Measurements from ENCODE around the gene ANKRD40.

Gene ANKRD40

DNA sequence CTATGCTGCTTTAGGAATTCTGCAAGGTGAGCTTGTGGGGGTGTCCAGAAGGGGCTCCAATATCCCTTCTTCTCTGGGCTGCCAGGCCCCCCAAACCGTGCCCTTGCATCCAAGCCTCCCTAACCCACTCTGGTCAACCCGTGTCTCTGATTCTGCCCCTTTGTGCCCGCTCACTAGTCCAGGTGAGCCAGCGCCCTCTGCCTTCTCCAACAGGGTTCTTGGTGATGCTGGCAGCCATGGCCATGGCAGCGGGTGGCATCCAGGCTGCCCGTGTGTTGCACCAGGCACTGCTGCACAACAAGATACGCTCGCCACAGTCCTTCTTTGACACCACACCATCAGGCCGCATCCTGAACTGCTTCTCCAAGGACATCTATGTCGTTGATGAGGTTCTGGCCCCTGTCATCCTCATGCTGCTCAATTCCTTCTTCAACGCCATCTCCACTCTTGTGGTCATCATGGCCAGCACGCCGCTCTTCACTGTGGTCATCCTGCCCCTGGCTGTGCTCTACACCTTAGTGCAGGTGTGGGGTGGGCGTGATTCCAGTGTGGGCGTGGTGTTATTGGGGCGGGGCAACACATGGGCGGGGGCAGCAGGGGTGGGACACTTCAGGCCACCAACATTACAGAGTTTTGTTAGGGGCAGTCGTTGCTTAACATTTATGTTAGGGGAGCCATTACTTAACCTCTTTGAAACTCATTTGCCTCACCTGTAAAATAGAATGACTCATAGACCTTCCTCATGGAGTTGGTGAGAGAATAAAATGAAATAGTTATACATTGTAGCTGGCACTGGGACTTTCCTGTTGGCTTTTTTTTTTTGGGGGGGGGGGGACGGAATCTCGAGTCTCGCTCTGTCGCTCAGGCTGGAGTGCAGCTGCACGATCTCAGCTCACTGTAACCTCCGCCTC is 31.4 kb downstream of the ANKRD40 start:
- ATAC-seq (ENCODE audit: low read depth), result no peak
- Histone ChIP-seq H3K36me3 (ENCODE audit: low read depth) (peaks cover 27% of the 10 kb centered on the region), H3K27ac (ENCODE audit: poor library complexity, severe bottlenecking) (no peak overlapping the region), H3K4me1 (ENCODE audit: insufficient read depth, poor library complexity, severe bottlenecking) (peaks cover 11% of the 10 kb centered on the region), H3K9me3 (ENCODE audit: severe bottlenecking) (no peaks in the 10 kb centered on the region), H3K27me3 (ENCODE audit: insufficient read depth, poor library complexity, severe bottlenecking) (no peaks in the 10 kb centered on the region), H3K4me3 (ENCODE audit: severe bottlenecking) (no peak overlapping the region)
- DNase-seq (ENCODE audit: low spot score), result peak; percentile 42
- TF ChIP-seq CTCF (IDR thresholded peaks at IDR 0.05; ENCODE audit: poor library complexity, severe bottlenecking), result no peak

DNA sequence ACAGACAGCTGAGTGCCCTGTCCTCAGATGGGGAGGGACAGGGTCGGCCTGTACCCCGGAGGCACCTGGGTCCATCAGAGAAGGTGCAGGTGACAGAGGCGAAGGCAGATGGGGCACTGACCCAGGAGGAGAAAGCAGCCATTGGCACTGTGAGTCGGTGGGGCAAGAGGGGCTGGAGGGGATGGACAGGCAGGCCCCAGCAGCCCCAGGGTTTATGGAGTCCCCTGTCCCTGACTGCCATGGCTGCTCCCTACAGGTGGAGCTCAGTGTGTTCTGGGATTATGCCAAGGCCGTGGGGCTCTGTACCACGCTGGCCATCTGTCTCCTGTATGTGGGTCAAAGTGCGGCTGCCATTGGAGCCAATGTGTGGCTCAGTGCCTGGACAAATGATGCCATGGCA is 32.1 kb downstream of the ANKRD40 start:
- TF ChIP-seq CTCF (IDR thresholded peaks at IDR 0.05; ENCODE audit: poor library complexity, severe bottlenecking), result no peak
- no peaks in the 10 kb centered on the region for H3K9me3 ChIP-seq (ENCODE audit: severe bottlenecking)
- peaks cover 18% of the 10 kb centered on the region for H3K4me1 ChIP-seq (ENCODE audit: insufficient read depth, poor library complexity, severe bottlenecking)
- peaks cover 28% of the 10 kb centered on the region for H3K36me3 ChIP-seq (ENCODE audit: low read depth)
- ATAC-seq (ENCODE audit: low read depth), result no peak
- DNase-seq (ENCODE audit: low spot score), result no peak
- H3K4me3 ChIP-seq (ENCODE audit: severe bottlenecking), result no peak overlapping the region
- H3K27ac ChIP-seq (ENCODE audit: poor library complexity, severe bottlenecking), result no peak overlapping the region
- H3K27me3 ChIP-seq (ENCODE audit: insufficient read depth, poor library complexity, severe bottlenecking), result no peaks in the 10 kb centered on the region

DNA sequence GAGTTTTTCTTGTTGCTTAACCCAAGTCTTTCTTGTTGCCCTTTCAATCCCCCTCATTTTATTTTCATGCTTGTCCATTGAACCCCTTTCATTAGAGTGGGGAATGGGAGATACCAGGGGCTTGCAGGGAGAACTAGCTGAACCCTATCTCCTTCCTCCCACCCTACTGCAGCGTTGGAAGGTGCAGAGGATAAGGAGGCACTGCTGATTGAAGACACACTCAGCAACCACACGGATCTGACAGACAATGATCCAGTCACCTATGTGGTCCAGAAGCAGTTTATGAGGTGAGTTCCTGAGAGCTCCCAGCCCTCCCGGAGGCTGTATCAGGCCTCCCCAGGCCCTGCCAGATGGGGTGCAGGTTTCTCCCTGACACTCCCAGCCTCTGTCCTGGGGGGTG is 32.5 kb downstream of the ANKRD40 start:
- Histone ChIP-seq H3K9me3 (ENCODE audit: severe bottlenecking) (no peaks in the 10 kb centered on the region), H3K27ac (ENCODE audit: poor library complexity, severe bottlenecking) (no peak overlapping the region)
- no peak for DNase-seq (ENCODE audit: low spot score)

DNA sequence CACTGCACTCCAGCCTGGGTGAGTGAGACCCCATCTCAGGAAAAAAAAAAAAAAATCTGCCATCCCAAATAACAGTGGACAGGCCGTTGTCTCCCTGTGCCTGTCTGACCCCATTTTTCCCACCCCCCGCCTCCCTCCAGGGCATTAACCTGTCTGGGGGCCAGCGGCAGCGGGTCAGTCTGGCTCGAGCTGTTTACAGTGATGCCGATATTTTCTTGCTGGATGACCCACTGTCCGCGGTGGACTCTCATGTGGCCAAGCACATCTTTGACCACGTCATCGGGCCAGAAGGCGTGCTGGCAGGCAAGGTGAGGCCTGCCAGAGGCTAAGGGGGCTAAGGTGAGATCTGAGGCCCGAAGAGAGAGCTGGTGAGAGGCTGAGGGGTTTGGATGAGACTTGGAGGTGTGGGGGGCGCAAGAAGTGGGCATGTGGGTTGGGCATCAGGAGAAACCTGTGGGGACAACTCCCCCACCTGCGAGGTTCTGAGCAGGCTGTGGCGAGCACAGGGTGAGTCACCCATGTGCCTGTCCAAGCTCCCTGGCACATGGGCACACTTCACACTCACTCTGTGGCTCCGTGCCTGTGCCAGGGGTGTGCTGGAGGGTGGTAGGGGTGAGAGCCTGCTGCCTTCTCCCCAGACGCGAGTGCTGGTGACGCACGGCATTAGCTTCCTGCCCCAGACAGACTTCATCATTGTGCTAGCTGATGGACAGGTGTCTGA is 34.7 kb downstream of the ANKRD40 start:
- no peak for DNase-seq (ENCODE audit: low spot score)

More for the DNA sequence above, 32.5 kb downstream of the ANKRD40 start:
- Histone ChIP-seq H3K4me1 (ENCODE audit: insufficient read depth, poor library complexity, severe bottlenecking) (peaks cover 22% of the 10 kb centered on the region), H3K36me3 (ENCODE audit: low read depth) (peaks cover 32% of the 10 kb centered on the region), H3K27me3 (ENCODE audit: insufficient read depth, poor library complexity, severe bottlenecking) (no peaks in the 10 kb centered on the region), H3K4me3 (ENCODE audit: severe bottlenecking) (no peak overlapping the region)
- ATAC-seq (ENCODE audit: low read depth), result no peak
- no peak for TF ChIP-seq CTCF (IDR thresholded peaks at IDR 0.05; ENCODE audit: poor library complexity, severe bottlenecking)

More for the DNA sequence above, 34.7 kb downstream of the ANKRD40 start:
- H3K4me1 ChIP-seq (ENCODE audit: insufficient read depth, poor library complexity, severe bottlenecking), result peaks cover 32% of the 10 kb centered on the region
- ATAC-seq (ENCODE audit: low read depth), result peak; percentile 76
- H3K36me3 ChIP-seq (ENCODE audit: low read depth), result peaks cover 33% of the 10 kb centered on the region
- H3K9me3 ChIP-seq (ENCODE audit: severe bottlenecking), result no peaks in the 10 kb centered on the region
- no peaks in the 10 kb centered on the region for H3K27me3 ChIP-seq (ENCODE audit: insufficient read depth, poor library complexity, severe bottlenecking)
- H3K4me3 ChIP-seq (ENCODE audit: severe bottlenecking), result no peak overlapping the region
- no peak for TF ChIP-seq CTCF (IDR thresholded peaks at IDR 0.05; ENCODE audit: poor library complexity, severe bottlenecking)
- peak overlapping the region; percentile 70 for H3K27ac ChIP-seq (ENCODE audit: poor library complexity, severe bottlenecking)

All from RWPE2 (cell line).